ENCODE measurements around the gene PRDM11. TPM values are rescaled to one million over a fixed set of nuclear protein-coding genes. Genes with fewer than 3 reads are reported as not detected.

Gene PRDM11
- total and polyA plus RNA-seq, 2 of the 8 experiments (the other 6 are each of a cell fraction or from before 2014, with no cell fraction given) = 3.6 to 11.7 TPM

- TF ChIP-seq CBX5 (IDR thresholded peaks at IDR 0.05; ENCODE audit: low read depth, low read length) = no peak
- TF ChIP-seq SP4 (IDR thresholded peaks at IDR 0.05; ENCODE audit: low read length) = no peak
- TF ChIP-seq BACH1 (IDR thresholded peaks at IDR 0.05; ENCODE audit: low read length) = no peak
- no peak for TF ChIP-seq CHD2 (IDR thresholded peaks at IDR 0.05; ENCODE audit: low read length)
- TF ChIP-seq EP300 (IDR thresholded peaks at IDR 0.05; ENCODE audit: borderline replicate concordance in 1 of 2, low read depth in 2 of 2, low read length in 2 of 2) = peak; percentile 66 to 89; a peak in 1 of 3 replicates
Observed at GRCh38 chr11:45209891-45210699, 63.7 kb downstream of the PRDM11 start (continued).

Data from H1 (cell line).